ENCODE results near the gene ANKH. TPM values are rescaled to one million over a fixed set of nuclear protein-coding genes. Genes with fewer than 3 reads are reported as not detected.
A peak's percentile ranks its signal among the peaks of the same experiment; 100 is the strongest.
"Not testable (repeated sequence)": the region's sequence is repeated elsewhere in the genome, so short reads cannot be mapped to it uniquely, and the experiment has no call there.

The ANKH gene
- total RNA-seq, 2 donors from 2014 or later, result 86.8 to 109 TPM

DNA sequence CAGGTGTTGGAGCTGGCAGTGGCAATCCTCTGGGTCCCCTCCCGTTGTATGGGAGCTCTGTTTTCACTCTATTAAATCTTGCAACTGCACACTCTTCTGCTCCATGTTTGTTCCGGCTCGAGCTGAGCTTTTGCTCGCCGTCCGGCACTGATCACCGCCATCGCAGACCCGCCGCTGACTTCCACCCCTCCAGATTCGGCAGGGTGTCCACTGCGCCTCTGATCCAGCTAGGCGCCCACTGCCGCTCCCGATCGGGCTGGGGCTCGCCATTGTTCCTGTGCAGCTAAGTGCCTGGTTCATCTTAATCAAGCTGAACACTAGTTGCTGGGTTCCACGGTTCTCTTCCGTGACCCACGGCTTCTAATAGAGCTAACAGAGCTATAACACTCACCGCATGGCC lies 23.2 kb downstream of the ANKH start:
- H3K27ac Mint-ChIP-seq, result no peak overlapping the region

DNA sequence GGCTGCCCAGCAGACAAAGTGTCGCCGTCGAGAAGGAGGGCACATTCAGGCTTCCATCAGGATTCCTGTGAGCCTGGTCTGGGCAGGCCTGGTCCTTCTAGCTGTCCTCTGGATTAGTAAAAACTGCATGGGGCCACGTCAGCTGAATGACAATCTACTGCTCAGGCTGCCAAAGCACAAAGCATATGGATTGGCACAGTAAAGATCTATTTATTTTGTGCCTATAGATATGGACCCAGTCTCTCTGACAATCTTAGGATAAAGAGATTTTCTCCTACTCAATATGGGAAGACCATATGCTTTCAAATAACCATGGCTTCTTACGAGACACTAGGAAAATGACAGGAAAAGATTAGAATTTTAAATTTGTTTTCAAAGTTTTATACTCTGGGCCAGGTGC lies 24.1 kb downstream of the ANKH start:
- Mint-ChIP-seq H3K27me3 (no peaks in the 10 kb centered on the region), H3K4me3 (no peak overlapping the region), H3K36me3 (ENCODE audit: low read depth) (no peaks in the 10 kb centered on the region), H3K4me1 (peaks cover 14% of the 10 kb centered on the region), H3K27ac (no peak overlapping the region)
- DNase-seq (no peak), ATAC-seq (no peak)
- no peaks in the 10 kb centered on the region for H3K9me3 ChIP-seq (ENCODE audit: control insufficient read depth, low read length, poor library complexity, severe bottlenecking)

More for the DNA sequence above, 23.2 kb downstream of the ANKH start:
- H3K27me3 Mint-ChIP-seq, result no peaks in the 10 kb centered on the region
- H3K9me3 ChIP-seq (ENCODE audit: control insufficient read depth, low read length, poor library complexity, severe bottlenecking), result no peaks in the 10 kb centered on the region
- no peak for DNase-seq
- H3K4me1 Mint-ChIP-seq, result peaks cover 20% of the 10 kb centered on the region
- no peaks in the 10 kb centered on the region for H3K36me3 Mint-ChIP-seq (ENCODE audit: low read depth)
- ATAC-seq, result no peak
- H3K4me3 Mint-ChIP-seq, result no peak overlapping the region

DNA sequence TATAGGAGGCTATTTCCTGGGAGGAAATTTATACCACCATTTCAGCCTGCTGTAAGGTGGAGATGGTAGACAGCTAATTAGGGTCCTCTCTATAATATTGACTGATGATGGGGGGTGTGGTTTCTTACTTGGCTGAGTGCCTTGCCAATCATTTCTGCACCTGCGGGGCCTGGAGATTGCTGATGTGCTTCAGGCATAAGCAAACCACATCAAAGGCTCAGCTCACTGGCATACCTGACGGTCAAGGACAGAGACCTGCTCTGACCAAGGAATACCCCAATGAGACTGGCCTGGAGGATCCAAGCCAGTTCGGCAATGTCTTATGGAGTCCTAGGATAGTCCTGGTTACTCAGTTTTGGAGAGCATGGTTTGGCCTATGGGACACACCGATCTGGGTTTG lies 29.5 kb downstream of the ANKH start:
- Mint-ChIP-seq H3K4me3 (no peak overlapping the region), H3K36me3 (ENCODE audit: low read depth) (no peaks in the 10 kb centered on the region), H3K27me3 (no peaks in the 10 kb centered on the region), H3K4me1 (peaks cover 5% of the 10 kb centered on the region), H3K27ac (no peak overlapping the region)
- DNase-seq (no peak), ATAC-seq (peak; percentile 10)
- no peaks in the 10 kb centered on the region for H3K9me3 ChIP-seq (ENCODE audit: control insufficient read depth, low read length, poor library complexity, severe bottlenecking)

DNA sequence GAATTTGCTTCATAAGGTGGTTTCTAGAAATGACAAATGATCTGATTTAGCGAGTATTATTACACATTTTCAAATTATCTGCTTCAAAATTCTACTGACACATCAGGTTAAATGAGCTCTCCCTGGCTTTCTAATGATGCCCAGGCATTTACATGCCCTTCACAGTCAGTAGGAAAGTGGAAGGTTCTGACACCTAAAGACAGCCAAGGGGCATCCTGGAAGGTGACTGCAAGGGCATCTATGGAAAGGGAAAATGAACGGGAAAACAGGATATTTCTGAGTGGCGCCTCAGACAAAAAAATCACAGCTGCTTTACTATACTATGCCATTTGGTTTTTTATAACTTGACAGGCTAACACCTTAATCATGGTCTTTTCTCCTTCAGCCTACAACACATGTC lies 31.0 kb downstream of the ANKH start:
- H3K27ac Mint-ChIP-seq, result no peak overlapping the region
- no peak for DNase-seq
- ATAC-seq, result no peak

GRCh38 chr5:14838396-14839319 lies 32.9 kb downstream of the ANKH start:
- Mint-ChIP-seq H3K27ac (no peak overlapping the region), H3K4me1 (peaks cover 9% of the 10 kb centered on the region), H3K36me3 (ENCODE audit: low read depth) (no peaks in the 10 kb centered on the region), H3K4me3 (no peak overlapping the region), H3K27me3 (no peaks in the 10 kb centered on the region)
- DNase-seq (no peak), ATAC-seq (no peak)
- H3K9me3 ChIP-seq (ENCODE audit: control insufficient read depth, low read length, poor library complexity, severe bottlenecking), result no peaks in the 10 kb centered on the region

More for the DNA sequence above, 31.0 kb downstream of the ANKH start:
- H3K9me3 ChIP-seq (ENCODE audit: control insufficient read depth, low read length, poor library complexity, severe bottlenecking), result no peaks in the 10 kb centered on the region
- no peaks in the 10 kb centered on the region for H3K27me3 Mint-ChIP-seq
- H3K4me3 Mint-ChIP-seq, result no peak overlapping the region
- no peaks in the 10 kb centered on the region for H3K36me3 Mint-ChIP-seq (ENCODE audit: low read depth)
- H3K4me1 Mint-ChIP-seq, result peaks cover 5% of the 10 kb centered on the region

DNA sequence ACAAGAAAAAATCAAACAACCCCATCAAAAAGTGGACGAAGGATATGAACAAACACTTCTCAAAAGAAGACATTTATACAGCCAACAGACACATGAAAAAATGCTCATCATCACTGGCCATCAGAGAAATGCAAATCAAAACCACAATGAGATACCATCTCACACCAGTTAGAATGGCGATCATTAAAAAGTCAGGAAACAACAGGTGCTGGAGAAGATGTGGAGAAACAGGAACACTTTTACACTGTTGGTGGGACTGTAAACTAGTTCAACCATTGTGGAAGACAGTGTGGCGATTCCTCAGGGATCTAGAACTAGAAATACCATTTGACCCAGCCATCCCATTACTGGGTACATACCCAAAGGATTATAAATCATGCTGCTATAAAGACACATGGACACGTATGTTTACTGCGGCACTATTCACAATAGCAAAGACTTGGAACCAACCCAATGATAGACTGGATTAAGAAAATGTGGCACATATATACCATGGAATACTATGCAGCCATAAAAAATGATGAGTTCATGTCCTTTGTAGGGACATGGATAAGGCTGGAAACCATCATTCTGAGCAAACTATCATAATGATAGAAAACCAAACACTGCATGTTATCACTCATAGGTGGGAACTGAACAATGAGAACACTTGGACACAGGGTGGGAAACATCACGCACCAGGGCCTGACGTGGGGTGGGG lies 34.0 kb downstream of the ANKH start:
- not testable (repeated sequence) for H3K36me3 Mint-ChIP-seq (ENCODE audit: low read depth); H3K27ac Mint-ChIP-seq; ATAC-seq

GRCh38 chr5:14834584-14835550 lies 36.7 kb downstream of the ANKH start:
- Mint-ChIP-seq H3K27ac (no peak overlapping the region), H3K27me3 (no peaks in the 10 kb centered on the region), H3K4me3 (no peak overlapping the region), H3K36me3 (ENCODE audit: low read depth) (no peaks in the 10 kb centered on the region), H3K4me1 (peaks cover 18% of the 10 kb centered on the region)
- DNase-seq (no peak), ATAC-seq (no peak)
- no peaks in the 10 kb centered on the region for H3K9me3 ChIP-seq (ENCODE audit: control insufficient read depth, low read length, poor library complexity, severe bottlenecking)

More for the DNA sequence above, 34.0 kb downstream of the ANKH start:
- not testable (repeated sequence) for DNase-seq; H3K4me3 Mint-ChIP-seq; H3K9me3 ChIP-seq (ENCODE audit: control insufficient read depth, low read length, poor library complexity, severe bottlenecking); H3K27me3 Mint-ChIP-seq
- peaks cover 13% of the 10 kb centered on the region for H3K4me1 Mint-ChIP-seq

- H3K9me3 ChIP-seq (ENCODE audit: control insufficient read depth, low read length, poor library complexity, severe bottlenecking), result no peaks in the 10 kb centered on the region
- no peak for DNase-seq
- H3K27ac Mint-ChIP-seq, result no peak overlapping the region
- ATAC-seq, result no peak
- no peaks in the 10 kb centered on the region for H3K36me3 Mint-ChIP-seq (ENCODE audit: low read depth)
- no peaks in the 10 kb centered on the region for H3K27me3 Mint-ChIP-seq
- peaks cover 21% of the 10 kb centered on the region for H3K4me1 Mint-ChIP-seq
- H3K4me3 Mint-ChIP-seq, result no peak overlapping the region
Measured at GRCh38 chr5:14834062-14834461, 37.5 kb downstream of the ANKH start.

GRCh38 chr5:14831006-14831338 lies 40.6 kb downstream of the ANKH start:
- Mint-ChIP-seq H3K4me3 (no peak overlapping the region), H3K4me1 (peaks cover 33% of the 10 kb centered on the region), H3K27ac (no peak overlapping the region), H3K27me3 (no peaks in the 10 kb centered on the region), H3K36me3 (ENCODE audit: low read depth) (no peaks in the 10 kb centered on the region)
- DNase-seq (no peak), ATAC-seq (no peak)
- H3K9me3 ChIP-seq (ENCODE audit: control insufficient read depth, low read length, poor library complexity, severe bottlenecking), result no peaks in the 10 kb centered on the region

GRCh38 chr5:14830210-14831005 lies 41.2 kb downstream of the ANKH start:
- H3K36me3 Mint-ChIP-seq (ENCODE audit: low read depth), result no peaks in the 10 kb centered on the region
- no peaks in the 10 kb centered on the region for H3K27me3 Mint-ChIP-seq
- peaks cover 33% of the 10 kb centered on the region for H3K4me1 Mint-ChIP-seq
- no peak for DNase-seq
- ATAC-seq, result no peak
- H3K4me3 Mint-ChIP-seq, result no peak overlapping the region
- H3K27ac Mint-ChIP-seq, result peak overlapping the region; percentile 76
- H3K9me3 ChIP-seq (ENCODE audit: control insufficient read depth, low read length, poor library complexity, severe bottlenecking), result no peaks in the 10 kb centered on the region

DNA sequence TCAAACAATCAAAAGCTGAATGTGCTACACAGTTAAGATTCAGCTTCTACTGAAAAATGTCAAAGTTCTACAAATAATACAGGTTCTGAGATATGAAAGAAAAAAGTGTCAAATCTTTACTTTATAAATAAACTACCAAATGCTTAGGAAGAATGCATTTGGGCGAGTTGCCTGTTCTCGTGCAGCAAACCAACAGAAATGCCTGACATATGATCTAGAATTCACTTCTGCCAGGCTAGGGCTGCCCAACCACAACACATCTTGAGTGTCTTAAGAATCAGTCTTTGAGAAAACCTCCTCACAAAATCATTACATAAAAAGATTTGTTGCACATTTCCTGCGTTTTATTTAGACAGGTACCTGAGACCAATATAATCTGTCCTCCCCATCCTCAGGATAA lies 42.2 kb downstream of the ANKH start:
- no peak for DNase-seq

DNA sequence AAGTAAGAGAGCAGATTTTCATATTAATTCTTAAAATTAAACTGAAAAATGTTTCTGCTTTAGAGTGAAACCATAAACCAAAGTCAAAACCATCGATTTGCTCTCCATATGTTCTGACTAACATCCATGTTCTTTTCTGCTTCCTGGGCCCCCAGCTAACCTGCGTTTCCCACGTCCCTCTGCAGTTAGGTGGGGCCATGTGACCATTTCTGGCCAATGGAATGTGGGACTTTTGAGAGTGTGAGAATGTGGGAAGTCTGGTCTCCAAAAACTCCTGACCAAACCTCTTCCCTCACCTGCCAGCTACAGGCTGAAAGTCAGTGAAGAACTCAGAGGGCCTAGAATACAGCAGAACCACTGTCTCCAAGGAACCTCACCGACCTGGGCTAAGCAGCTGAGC lies 44.9 kb downstream of the ANKH start:
- Mint-ChIP-seq H3K27me3 (no peaks in the 10 kb centered on the region), H3K4me1 (peaks cover 24% of the 10 kb centered on the region), H3K27ac (no peak overlapping the region), H3K36me3 (ENCODE audit: low read depth) (no peaks in the 10 kb centered on the region), H3K4me3 (no peak overlapping the region)
- ATAC-seq (no peak), DNase-seq (no peak)
- H3K9me3 ChIP-seq (ENCODE audit: control insufficient read depth, low read length, poor library complexity, severe bottlenecking), result no peaks in the 10 kb centered on the region

More for the DNA sequence above, 42.2 kb downstream of the ANKH start:
- H3K9me3 ChIP-seq (ENCODE audit: control insufficient read depth, low read length, poor library complexity, severe bottlenecking), result no peaks in the 10 kb centered on the region
- no peaks in the 10 kb centered on the region for H3K27me3 Mint-ChIP-seq
- H3K36me3 Mint-ChIP-seq (ENCODE audit: low read depth), result no peaks in the 10 kb centered on the region
- H3K4me3 Mint-ChIP-seq, result no peak overlapping the region
- H3K27ac Mint-ChIP-seq, result no peak overlapping the region
- H3K4me1 Mint-ChIP-seq, result peaks cover 33% of the 10 kb centered on the region
- no peak for ATAC-seq

Data from T-helper 17 cell (primary cell).